Endothelial cell of umbilical vein (primary cell): Measurements from ENCODE around the gene NBEA. TPM values are rescaled to one million over a fixed set of nuclear protein-coding genes. Genes with fewer than 3 reads are reported as not detected.

Experiments used
- BruUV-seq: library from RNA; stranded (reverse); fragments of 400-500 nt; replicated peaks from 2 replicates; lab custom pipeline; 2021; lab: Mats Ljungman, UMichigan
- CTCF ChIA-PET: fragments of 300-600, 350-600 bp; sonication (Branson Sonifier 250); formaldehyde crosslinking; loops from one replicate; lab custom pipeline; 2021; ENCODE audit warnings: antibody characterized with exemption, inconsistent platforms; lab: Charles Lee
- POLR2A ChIA-PET: fragments of 300-600, 350-600 bp; sonication (Branson Sonifier 250); formaldehyde crosslinking; loops from one replicate; lab custom pipeline; 2021; ENCODE audit warnings: antibody characterized with exemption, inconsistent platforms; lab: Charles Lee
- DNase-seq: peaks from one replicate; pipeline ENCODE4 v3.0.0-alpha.2; 2011; ENCODE audit warnings: low read depth, low spot score
- FAIRE-seq: peaks from 2 replicates; lab custom pipeline; 2011; peaks lifted over from hg19 to GRCh38; lab: Jason Lieb, UNC
- H2AFZ ChIP-seq: 2 replicates; pipeline ENCODE4 v1.6.0; 2012; ENCODE audit warnings: low read depth, low read length, control low read depth, inconsistent platforms
- H3K27ac ChIP-seq: 2 replicates; pipeline ENCODE4 v1.5.1; 2011; ENCODE audit warnings: low read depth, mild to moderate bottlenecking, control low read depth, low read length, moderate library complexity; ENCODE audit not compliant: insufficient read depth
- H3K27me3 ChIP-seq, 2 experiments: 2 replicates each; pipeline versions ENCODE4 v1.6.0 to v1.6.1; 2011; ENCODE audit warnings: low read length in 2 of 2, mixed read lengths in 1 of 2; ENCODE audit not compliant: control insufficient read depth in 2 of 2, insufficient read depth in 2 of 2
- H3K36me3 ChIP-seq, 2 experiments: 2 replicates in 1 of 2; 3 replicates in 1 of 2; pipeline ENCODE4 v1.5.1; 2011; ENCODE audit warnings: low read length in 2 of 2, mild to moderate bottlenecking in 1 of 2, moderate library complexity in 1 of 2; ENCODE audit not compliant: control insufficient read depth in 2 of 2, insufficient read depth in 2 of 2; ENCODE audit errors: extremely low read depth in 1 of 2
- H3K4me1 ChIP-seq: 3 replicates; pipeline ENCODE4 v1.5.1; 2011; ENCODE audit warnings: mild to moderate bottlenecking, low read length; ENCODE audit not compliant: control insufficient read depth, insufficient read depth; ENCODE audit errors: extremely low read depth
- H3K4me2 ChIP-seq: 2 replicates; pipeline ENCODE4 v1.6.1; 2011; ENCODE audit warnings: low read length, control low read depth, mixed read lengths; ENCODE audit not compliant: insufficient read depth
- H3K4me3 ChIP-seq, 3 experiments: fragments of 200-600 bp in 1 of 3; sonication (generic), shearing (Covaris generic) in 1 of 3; replicated peaks in 1 of 3; 2 replicates each; pipeline ENCODE4 v1.5.1; 2011 to 2016; ENCODE audit warnings: control low read depth in 3 of 3, low read length in 3 of 3, mild to moderate bottlenecking in 2 of 3, inconsistent platforms in 1 of 3, low read depth in 1 of 3, moderate library complexity in 1 of 3; ENCODE audit not compliant: insufficient read depth in 1 of 3
- H3K79me2 ChIP-seq: 2 replicates; pipeline ENCODE4 v1.6.0; 2012; ENCODE audit warnings: low read length, inconsistent platforms; ENCODE audit not compliant: control insufficient read depth, insufficient read depth
- H3K9ac ChIP-seq: replicated peaks from 2 replicates; pipeline ENCODE3; 2011; ENCODE audit warnings: low read length, control low read depth; ENCODE audit not compliant: insufficient read depth; ENCODE audit errors: extremely low read depth
- H3K9me1 ChIP-seq: replicated peaks from 3 replicates; pipeline ENCODE4 v1.6.0; 2011; ENCODE audit warnings: mild to moderate bottlenecking, low read length; ENCODE audit not compliant: control insufficient read depth, insufficient read depth; ENCODE audit errors: extremely low read depth
- H3K9me3 ChIP-seq: replicated peaks from 2 replicates; pipeline ENCODE4 v1.5.1; 2012; ENCODE audit warnings: low read length, inconsistent platforms; ENCODE audit not compliant: control insufficient read depth, insufficient read depth
- H4K20me1 ChIP-seq: replicated peaks from 2 replicates; pipeline ENCODE3; 2011; ENCODE audit warnings: mild to moderate bottlenecking, low read length; ENCODE audit not compliant: control insufficient read depth, insufficient read depth; ENCODE audit errors: extremely low read depth
- MAX ChIP-seq: IDR thresholded peaks from 2 replicates; pipeline ENCODE4 v1.6.1; 2011; ENCODE audit not compliant: insufficient read depth, insufficient read length
- MYC ChIP-seq: IDR thresholded peaks from one replicate; pipeline ENCODE4 v1.6.1; 2011; ENCODE audit warnings: mild to moderate bottlenecking, low read depth, low read length
- POLR2AphosphoS5 ChIP-seq: IDR thresholded peaks from 2 replicates; pipeline ENCODE4 v1.6.1; 2012; ENCODE audit warnings: low read depth, mild to moderate bottlenecking, control low read depth, low read length, moderate library complexity; ENCODE audit not compliant: insufficient read depth
- dilution Hi-C: fragments of 300-500 bp; cut with MboI; formaldehyde crosslinking; loops from one replicate; pipeline ENCODE4 v1.15.0; 2019; ENCODE audit warnings: low sequenced_read_pairs; ENCODE audit not compliant: extremely low pct_ligation_motif_present
- intact Hi-C: fragments of 100-400 bp; cut with micrococcal nuclease; formaldehyde crosslinking; loops from one replicate; pipeline ENCODE4 v1.10.0; 2022
- polyA plus RNA-seq, 4 experiments: library from polyadenylated mRNA; depleted of rRNA in 3 of 4; stranded (reverse) in 3 of 4; unstranded in 1 of 4; fragments of >200 nt; gene quantifications; 2 replicates each; pipeline versions ENCODE4 v1.2.1 to v1.2.3, GENCODE V29; 2011 to 2012; ENCODE audit warnings: missing spikeins in 1 of 4
- total RNA-seq: library from RNA; stranded (reverse); gene quantifications from 2 replicates; pipeline ENCODE4 v1.2.3, GENCODE V29; 2021

The NBEA gene
- total and polyA plus RNA-seq, 2 donors (not counting 3 experiments of a cell fraction or from before 2014, with no cell fraction given), result 3.0 to 4.8 TPM

GRCh38 chr13:35567406-35567980 is 625.4 kb downstream of the NBEA start:
- DNase-seq (no peak), FAIRE-seq (no peak)
- no peak overlapping the region for H3K4me3 ChIP-seq
- no peaks in the 10 kb centered on the region for H3K9me1 ChIP-seq
- TF ChIP-seq MAX, result no peak
- H3K27me3 ChIP-seq, result no peaks in the 10 kb centered on the region
- no peaks in the 10 kb centered on the region for H3K9me3 ChIP-seq
- H3K79me2 ChIP-seq, result no peaks in the 10 kb centered on the region
- POLR2A ChIA-PET, result no interaction called here
- H3K27ac ChIP-seq, result no peak overlapping the region
- no peak overlapping the region for H3K4me2 ChIP-seq
- no peak overlapping the region for H2AFZ ChIP-seq
- H4K20me1 ChIP-seq, result no peaks in the 10 kb centered on the region
- H3K4me1 ChIP-seq, result no peaks in the 10 kb centered on the region
- dilution Hi-C loops (no loop called here), intact Hi-C loops (no loop called here)
- BruUV-seq, result no TSS peak
- H3K9ac ChIP-seq, result no peak overlapping the region
- H3K36me3 ChIP-seq, result no peaks in the 10 kb centered on the region
- CTCF ChIA-PET, result no interaction called here

GRCh38 chr13:35573639-35574038 is 631.6 kb downstream of the NBEA start:
- intact Hi-C loops, result no loop called here
- Histone ChIP-seq H3K9me1 (no peaks in the 10 kb centered on the region), H3K36me3 (no peaks in the 10 kb centered on the region), H3K9ac (no peak overlapping the region), H4K20me1 (no peaks in the 10 kb centered on the region), H3K27ac (no peak overlapping the region), H3K4me1 (no peaks in the 10 kb centered on the region), H3K79me2 (no peaks in the 10 kb centered on the region), H3K4me3 (no peak overlapping the region), H3K4me2 (no peak overlapping the region), H3K27me3 (no peaks in the 10 kb centered on the region), H3K9me3 (no peaks in the 10 kb centered on the region), H2AFZ (no peak overlapping the region)
- POLR2A ChIA-PET, result no interaction called here
- DNase-seq (no peak), FAIRE-seq (no peak)
- TF ChIP-seq POLR2AphosphoS5, result no peak
- no peak for TF ChIP-seq MYC
- CTCF ChIA-PET, result no interaction called here
- dilution Hi-C loops, result no loop called here
- no TSS peak for BruUV-seq
